AG04450 (cell line): ENCODE results near the gene GGCX. TPM values are rescaled to one million over a fixed set of nuclear protein-coding genes. Genes with fewer than 3 reads are reported as not detected.

Experiments
- CTCF ChIA-PET: fragments of 300-600, 350-600 bp; formaldehyde crosslinking; extraction: SDS; loops from one replicate; lab custom pipeline; 2022; ENCODE audit warnings: antibody characterized with exemption, inconsistent platforms; lab: Charles Lee
- POLR2A ChIA-PET: fragments of 350-600 bp; formaldehyde crosslinking; extraction: SDS; loops from one replicate; lab custom pipeline; 2021; ENCODE audit warnings: antibody characterized with exemption, inconsistent platforms; lab: Yijun Ruan, JAX
- DNase-seq: peaks from one replicate; pipeline ENCODE4 v3.0.0-alpha.2; 2011; ENCODE audit warnings: low read depth, low spot score
- H3K27ac ChIP-seq: one replicate; pipeline ENCODE4 v1.5.1; 2012; ENCODE audit warnings: low read depth, low read length, control low read depth
- H3K27me3 ChIP-seq: one replicate; pipeline ENCODE4 v1.6.0; 2012; ENCODE audit warnings: low read length; ENCODE audit not compliant: control insufficient read depth, insufficient read depth
- H3K4me3 ChIP-seq: 2 replicates; pipeline ENCODE4 v1.5.1; 2011; ENCODE audit warnings: mild to moderate bottlenecking, low read depth, low read length, control low read depth
- H3K9me3 ChIP-seq: 2 replicates; pipeline ENCODE4 v1.5.1; 2012; ENCODE audit warnings: low read length; ENCODE audit not compliant: control insufficient read depth, insufficient read depth
- CTCF ChIP-seq: IDR thresholded peaks from 2 replicates; pipeline ENCODE4 v1.5.1; 2011; ENCODE audit warnings: low read depth, low read length, control low read depth, inconsistent platforms
- polyA plus RNA-seq: library from polyadenylated mRNA; depleted of rRNA; stranded (reverse); fragments of >200 nt; gene quantifications from 2 replicates; pipeline ENCODE4 v1.2.3, GENCODE V29; 2011

GGCX gene
- polyA plus RNA-seq, 1 experiment: 44.0 TPM

GRCh38 chr2:85527787-85528186 is 33.5 kb downstream of the GGCX start:
- Histone ChIP-seq H3K9me3 (no peaks in the 10 kb centered on the region; the same call in 1 of the 2 replicates), H3K27ac (no peak overlapping the region), H3K27me3 (no peaks in the 10 kb centered on the region), H3K4me3 (no peak overlapping the region)
- ChIA-PET POLR2A (no interaction called here), CTCF (no interaction called here)
- no peak for DNase-seq
- no peak for TF ChIP-seq CTCF

GRCh38 chr2:85525567-85525966 is 35.7 kb downstream of the GGCX start:
- POLR2A ChIA-PET: interaction anchor here (0.6 kb wide), 1 partner anchor 24 kb away, joined by 3 read pairs; no protein-coding TSS in a partner anchor
- TF ChIP-seq CTCF: no peak
- DNase-seq: no peak
- no peaks in the 10 kb centered on the region for H3K9me3 ChIP-seq
- H3K27me3 ChIP-seq: no peaks in the 10 kb centered on the region
- CTCF ChIA-PET: no interaction called here
- H3K27ac ChIP-seq: no peak overlapping the region
- H3K4me3 ChIP-seq: no peak overlapping the region

GRCh38 chr2:85525029-85525428 is 36.3 kb downstream of the GGCX start:
- TF ChIP-seq CTCF: no peak
- H3K27ac ChIP-seq: no peak overlapping the region
- H3K4me3 ChIP-seq: no peak overlapping the region
- H3K27me3 ChIP-seq: no peaks in the 10 kb centered on the region
- no peaks in the 10 kb centered on the region for H3K9me3 ChIP-seq
- POLR2A ChIA-PET: interaction anchor here (1.4 to 2.2 kb wide), 3 partner anchors 10 to 18 kb away, joined by 3 to 21 read pairs (median 6); partner anchors contain the start of gene MAT2A
- CTCF ChIA-PET: interaction anchor here (1.2 to 1.3 kb wide), 2 partner anchors 14 to 104 kb away, joined by 3 to 4 read pairs; partner anchors contain the start of gene MAT2A
- no peak for DNase-seq

DNA sequence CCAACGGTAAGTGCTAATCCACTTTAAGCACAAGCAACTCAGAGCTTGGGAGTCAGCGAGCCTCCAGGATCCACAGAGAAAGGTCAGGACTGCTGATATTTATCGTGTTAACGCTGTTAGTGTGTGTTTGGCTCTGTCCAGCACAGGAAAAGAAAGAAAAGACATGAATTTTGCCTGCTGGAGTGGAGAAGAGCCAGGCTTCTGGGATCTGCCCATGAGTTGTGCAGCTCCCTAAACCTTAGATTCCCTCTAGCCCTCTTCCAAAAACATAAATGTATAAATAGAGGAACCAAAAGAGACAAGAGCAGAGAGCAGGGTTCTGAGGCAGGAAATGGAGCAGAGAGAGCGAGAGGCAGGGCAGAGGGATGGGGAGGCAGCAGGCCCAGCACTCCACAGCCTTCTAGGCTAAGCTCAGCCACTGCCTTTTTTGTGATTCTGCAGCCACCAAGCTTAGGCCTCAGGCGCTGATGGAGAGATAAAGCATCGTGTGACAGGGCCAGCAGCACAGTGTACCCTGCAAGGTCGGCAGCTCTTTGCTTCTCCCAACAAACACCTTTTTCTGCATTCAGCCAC is 36.9 kb downstream of the GGCX start:
- ChIA-PET CTCF (interaction anchor here (0.5 to 1.3 kb wide), 3 partner anchors 14 to 103 kb away, joined by 3 to 4 read pairs (median 3); partner anchors contain the start of gene MAT2A), POLR2A (interaction anchor here (1.3 to 2.2 kb wide), 4 partner anchors 11 to 18 kb away, joined by 3 to 21 read pairs (median 4); partner anchors contain the start of gene MAT2A)
- Histone ChIP-seq H3K27ac (peak overlapping the region; percentile 39), H3K4me3 (no peak overlapping the region), H3K9me3 (no peaks in the 10 kb centered on the region), H3K27me3 (no peaks in the 10 kb centered on the region)
- DNase-seq: no peak
- TF ChIP-seq CTCF: no peak

- no peak for TF ChIP-seq CTCF
- Histone ChIP-seq H3K27ac (no peak overlapping the region), H3K27me3 (no peaks in the 10 kb centered on the region), H3K4me3 (no peak overlapping the region), H3K9me3 (no peaks in the 10 kb centered on the region)
- ChIA-PET POLR2A (interaction anchor here (1.3 to 2.2 kb wide), 4 partner anchors 11 to 17 kb away, joined by 3 to 21 read pairs (median 4); partner anchors contain the start of gene MAT2A), CTCF (interaction anchor here (0.5 to 1.3 kb wide), 3 partner anchors 15 to 103 kb away, joined by 3 to 4 read pairs (median 3); partner anchors contain the start of gene MAT2A)
- no peak for DNase-seq
These were observed 37.4 kb downstream of the GGCX start for GRCh38 chr2:85523903-85524335.
